ENCODE measurements around the gene RBM33. TPM values are rescaled to one million over a fixed set of nuclear protein-coding genes. Genes with fewer than 3 reads are reported as not detected.

The RBM33 gene
- total and polyA plus RNA-seq, 2 of the 4 experiments (the other 2 are of a cell fraction), result 7.3 to 10.8 TPM

DNA sequence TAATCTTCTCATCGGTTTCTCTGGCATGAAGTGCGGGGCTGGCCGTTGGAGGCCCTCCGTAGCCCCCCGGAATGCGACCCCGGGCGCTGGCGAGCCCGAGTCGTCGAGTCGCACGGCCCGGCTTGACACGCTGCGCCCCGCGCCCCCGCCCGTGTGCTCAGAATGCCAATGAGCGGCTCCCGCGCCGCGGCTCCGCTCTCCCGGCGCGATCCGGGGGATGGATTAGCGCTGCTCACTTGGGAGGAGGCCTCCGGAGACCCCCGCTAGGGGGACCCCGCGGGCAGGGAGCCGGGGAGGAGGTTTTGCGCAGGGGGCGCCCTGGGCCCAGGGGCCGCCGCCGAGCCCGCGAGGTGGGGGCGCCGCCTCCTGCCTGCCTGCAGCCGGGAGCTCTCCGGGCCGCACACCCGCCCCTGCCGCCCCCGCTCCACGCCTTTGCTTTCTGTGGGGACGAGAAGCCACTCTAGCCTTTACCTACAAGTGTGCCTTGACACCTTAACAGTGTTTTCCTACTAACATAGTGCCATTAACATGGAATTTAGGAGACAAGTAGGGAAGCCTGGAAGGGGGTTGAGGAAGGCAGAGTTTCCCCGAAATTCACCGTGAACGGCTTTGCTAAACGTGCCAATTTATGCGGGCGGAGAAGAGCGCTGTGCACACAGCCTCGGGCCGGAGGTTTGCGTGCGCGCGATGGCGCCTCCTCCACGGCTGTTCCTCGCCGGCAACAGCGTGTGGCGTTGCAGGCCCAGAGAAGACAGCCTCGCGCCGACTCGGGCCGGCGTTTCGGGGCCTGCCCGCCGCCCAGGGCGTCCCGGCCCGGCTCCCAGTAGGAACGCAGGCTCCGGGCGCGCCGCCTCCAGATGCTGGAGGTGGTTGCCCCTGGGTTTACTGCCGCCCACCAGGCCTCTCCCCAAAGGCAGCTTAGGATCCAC lies 160.7 kb downstream of the RBM33 start:
- H2BK20ac ChIP-seq (ENCODE audit: low read depth, low read length), result no peak overlapping the region
- no peak overlapping the region for H4K5ac ChIP-seq (ENCODE audit: low read depth, low read length)
- no peak overlapping the region for H3K18ac ChIP-seq (ENCODE audit: low read depth, low read length)
- dilution Hi-C loops (cut with HindIII; ENCODE audit: low sequenced_read_pairs, unreplicated experiment) (no loop called here), in situ Hi-C loops (cut with MboI; ENCODE audit: low sequenced_read_pairs) (loop anchor here (5.0 to 25.0 kb wide), 2 partner anchors 832 to 1017 kb away; partner anchors contain the start of gene RNF32), intact Hi-C loops (cut with micrococcal nuclease) (loop anchor here (2.0 kb wide), 2 partner anchors 960 to 1012 kb away; no protein-coding TSS in a partner anchor)
- H2AK9ac ChIP-seq (replicated peaks; ENCODE audit: low read depth, low read length, poor library complexity), result peak overlapping the region; percentile 17
- no peak for TF ChIP-seq RFX5 (IDR thresholded peaks at IDR 0.05; ENCODE audit: low read depth, low read length)
- no peak for TF ChIP-seq POLR2A (IDR thresholded peaks at IDR 0.05; ENCODE audit: low read depth, low read length)
- no peak for TF ChIP-seq RCOR1 (IDR thresholded peaks at IDR 0.05; ENCODE audit: insufficient replicate concordance, low read length)
- peak; percentile 31 for TF ChIP-seq SMC3 (IDR thresholded peaks at IDR 0.05; ENCODE audit: low read depth, low read length)
- no peak for TF ChIP-seq CHD1 (IDR thresholded peaks at IDR 0.05; ENCODE audit: low read depth, low read length)
- TF ChIP-seq, protein P1, sequence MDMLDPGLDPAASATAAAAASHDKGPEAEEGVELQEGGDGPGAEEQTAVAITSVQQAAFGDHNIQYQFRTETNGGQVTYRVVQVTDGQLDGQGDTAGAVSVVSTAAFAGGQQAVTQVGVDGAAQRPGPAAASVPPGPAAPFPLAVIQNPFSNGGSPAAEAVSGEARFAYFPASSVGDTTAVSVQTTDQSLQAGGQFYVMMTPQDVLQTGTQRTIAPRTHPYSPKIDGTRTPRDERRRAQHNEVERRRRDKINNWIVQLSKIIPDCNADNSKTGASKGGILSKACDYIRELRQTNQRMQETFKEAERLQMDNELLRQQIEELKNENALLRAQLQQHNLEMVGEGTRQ (IDR thresholded peaks at IDR 0.05; ENCODE audit: low read depth, low read length), result no peak
- no peak for TF ChIP-seq MAFK (IDR thresholded peaks at IDR 0.05; ENCODE audit: low read depth, low read length)
- no peak for TF ChIP-seq NFE2L2 (IDR thresholded peaks at IDR 0.05; ENCODE audit: low read depth, low read length)
- peak; percentile 65 for TF ChIP-seq RAD21 (IDR thresholded peaks at IDR 0.05; ENCODE audit: low read length)
- 0 out of 2 replicates have a peak, but pooled peaks have one; percentile 36 for TF ChIP-seq MAZ (IDR thresholded peaks at IDR 0.05; ENCODE audit: borderline replicate concordance, low read depth, low read length)
- 0 out of 2 replicates have a peak, but pooled peaks have one; percentile 7 for TF ChIP-seq BHLHE40 (IDR thresholded peaks at IDR 0.05; ENCODE audit: low read depth, low read length)
- no peak for TF ChIP-seq FOS (IDR thresholded peaks at IDR 0.05; ENCODE audit: low read depth, low read length)
- TF ChIP-seq MXI1 (IDR thresholded peaks at IDR 0.05; ENCODE audit: borderline replicate concordance, low read depth, low read length), result peak; percentile 41; the same call in 1 of the 2 replicates
- TF ChIP-seq CEBPB (IDR thresholded peaks at IDR 0.05; ENCODE audit: low read depth, low read length), result no peak
- TF ChIP-seq, protein P2, sequence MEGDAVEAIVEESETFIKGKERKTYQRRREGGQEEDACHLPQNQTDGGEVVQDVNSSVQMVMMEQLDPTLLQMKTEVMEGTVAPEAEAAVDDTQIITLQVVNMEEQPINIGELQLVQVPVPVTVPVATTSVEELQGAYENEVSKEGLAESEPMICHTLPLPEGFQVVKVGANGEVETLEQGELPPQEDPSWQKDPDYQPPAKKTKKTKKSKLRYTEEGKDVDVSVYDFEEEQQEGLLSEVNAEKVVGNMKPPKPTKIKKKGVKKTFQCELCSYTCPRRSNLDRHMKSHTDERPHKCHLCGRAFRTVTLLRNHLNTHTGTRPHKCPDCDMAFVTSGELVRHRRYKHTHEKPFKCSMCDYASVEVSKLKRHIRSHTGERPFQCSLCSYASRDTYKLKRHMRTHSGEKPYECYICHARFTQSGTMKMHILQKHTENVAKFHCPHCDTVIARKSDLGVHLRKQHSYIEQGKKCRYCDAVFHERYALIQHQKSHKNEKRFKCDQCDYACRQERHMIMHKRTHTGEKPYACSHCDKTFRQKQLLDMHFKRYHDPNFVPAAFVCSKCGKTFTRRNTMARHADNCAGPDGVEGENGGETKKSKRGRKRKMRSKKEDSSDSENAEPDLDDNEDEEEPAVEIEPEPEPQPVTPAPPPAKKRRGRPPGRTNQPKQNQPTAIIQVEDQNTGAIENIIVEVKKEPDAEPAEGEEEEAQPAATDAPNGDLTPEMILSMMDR (conservative IDR thresholded peaks at IDR 0.05; ENCODE audit: low read depth, low read length), result peak; percentile 60
- no peak overlapping the region for H3K14ac ChIP-seq (replicated peaks; ENCODE audit: low read depth, low read length)
- no peak overlapping the region for H3K56ac ChIP-seq (ENCODE audit: extremely low read depth, insufficient read depth, low read length)
- no peak overlapping the region for H2AK5ac ChIP-seq (ENCODE audit: low read depth, low read length)
- no peak overlapping the region for H3K9ac ChIP-seq (ENCODE audit: low read depth, low read length)
- DNase-seq (peak; percentile 65), ATAC-seq (ENCODE audit: low read depth) (peak; percentile 85)
- no peaks in the 10 kb centered on the region for H3K9me3 ChIP-seq (ENCODE audit: control insufficient read depth, insufficient read depth, low read length)
- H3K9me1 ChIP-seq (ENCODE audit: insufficient read depth, low read length), result no peaks in the 10 kb centered on the region
- no peak overlapping the region for H4K8ac ChIP-seq (ENCODE audit: low read depth in 2 of 2, low read length in 2 of 2)
- no TSS peak for BruUV-seq (replicated peaks)
- no peak overlapping the region for H2BK15ac ChIP-seq (ENCODE audit: low read depth, low read length)
- CTCF ChIA-PET, result interaction anchor here (0.6 kb wide), 1 partner anchor 939 kb away, joined by 3 read pairs; no protein-coding TSS in a partner anchor
- POLR2A ChIA-PET (ENCODE audit: unreplicated experiment), result no interaction called here
- no peak overlapping the region for H3K27ac ChIP-seq (ENCODE audit: insufficient read depth, low read length)
- no peaks in the 10 kb centered on the region for H3K79me1 ChIP-seq (ENCODE audit: low read depth in 1 of 2, low read length in 2 of 2)
- H4K91ac ChIP-seq (ENCODE audit: insufficient read depth, low read depth, low read length), result no peak overlapping the region
- H2BK120ac ChIP-seq (ENCODE audit: low read depth, low read length), result no peak overlapping the region
- peaks cover 74% of the 10 kb centered on the region for H3K27me3 ChIP-seq (ENCODE audit: control insufficient read depth, insufficient read depth, low read length)
- no peaks in the 10 kb centered on the region for H4K20me1 ChIP-seq (ENCODE audit: insufficient read depth, low read length)
- H3K36me3 ChIP-seq (ENCODE audit: control insufficient read depth, insufficient read depth, low read length), result no peaks in the 10 kb centered on the region
- no peak overlapping the region for H2BK5ac ChIP-seq (ENCODE audit: low read depth, low read length, poor library complexity, severe bottlenecking)
- H2AFZ ChIP-seq (replicated peaks; ENCODE audit: low read length, poor library complexity), result peak overlapping the region; percentile 91
- H3K4ac ChIP-seq (ENCODE audit: low read depth, low read length), result no peak overlapping the region
- H3K4me2 ChIP-seq (ENCODE audit: low read depth, low read length), result peak overlapping the region; percentile 93
- 4% methylated on average over 40 of the region's 91 CpGs; no CpG with 5 or more reads in 1 of the 2 experiments for WGBS, 2 experiments (ENCODE audit: extremely low coverage in 2 of 2, insufficient read length in 1 of 2)
- H3K4me3 ChIP-seq (ENCODE audit: insufficient read depth, low read depth, low read length), result peak overlapping the region; percentile 38
- H3K4me1 ChIP-seq (ENCODE audit: control insufficient read depth, insufficient read depth, low read length), result peaks cover 5% of the 10 kb centered on the region; the same call in 1 of the 2 replicates
- H3K23ac ChIP-seq (ENCODE audit: low read depth, low read length), result no peak overlapping the region
